Measurements from ENCODE around the gene ARL2BP. TPM values are rescaled to one million over a fixed set of nuclear protein-coding genes. Genes with fewer than 3 reads are reported as not detected.
A peak's percentile ranks its signal among the peaks of the same experiment; 100 is the strongest.
"Not testable (repeated sequence)": the region's sequence is repeated elsewhere in the genome, so short reads cannot be mapped to it uniquely, and the experiment has no call there.

The ARL2BP gene
- 85.8 and 88.4 TPM in 2 replicates for total RNA-seq

- TF ChIP-seq CTCF (IDR thresholded peaks at IDR 0.05; ENCODE audit: extremely low read depth, low read depth, low read length): no peak
- Histone ChIP-seq H3K4me1 (ENCODE audit: insufficient read depth, low read length) (peaks cover 11% of the 10 kb centered on the region), H3K4me2 (ENCODE audit: insufficient read depth, low read length) (peak within 1 kb of the TSS; percentile 92), H2AFZ (ENCODE audit: low read length) (peak within 1 kb of the TSS; percentile 88), H3K27me3 (ENCODE audit: insufficient read depth, low read length) (no peaks in the 10 kb centered on the region), H3K9me3 (ENCODE audit: low read depth, low read length) (no peaks in the 10 kb centered on the region), H3K79me2 (ENCODE audit: insufficient read depth, low read length) (peaks cover 19% of the 10 kb centered on the region), H4K20me1 (ENCODE audit: insufficient read depth, low read length) (no peaks in the 10 kb centered on the region), H3K27ac (ENCODE audit: low read depth, low read length) (peak within 1 kb of the TSS; percentile 88), H3K36me3 (ENCODE audit: insufficient read depth, low read length) (peaks cover 35% of the 10 kb centered on the region), H3K4me3 (ENCODE audit: insufficient read depth, low read length) (peak within 1 kb of the TSS; percentile 93)
- peak; percentile 99 for DNase-seq (ENCODE audit: insufficient read length, low spot score, missing footprints)
Observed at GRCh38 chr16:57244767-57245471, at the start of gene ARL2BP. TSS of gene ARL2BP (plus strand) at chr16:57245259. CDS start at chr16:57245368, 109 bp downstream.

GRCh38 chr16:57196286-57196685, 48.8 kb upstream of the ARL2BP start:
- Histone ChIP-seq H3K4me2 (ENCODE audit: insufficient read depth, low read length) (peak overlapping the region; percentile 19), H3K4me3 (ENCODE audit: insufficient read depth, low read length) (no peak overlapping the region), H3K36me3 (ENCODE audit: insufficient read depth, low read length) (no peaks in the 10 kb centered on the region), H3K9me3 (ENCODE audit: low read depth, low read length) (no peaks in the 10 kb centered on the region), H4K20me1 (ENCODE audit: insufficient read depth, low read length) (peaks cover 2% of the 10 kb centered on the region), H3K4me1 (ENCODE audit: insufficient read depth, low read length) (peaks cover 57% of the 10 kb centered on the region), H3K27me3 (ENCODE audit: insufficient read depth, low read length) (no peaks in the 10 kb centered on the region), H2AFZ (ENCODE audit: low read length) (no peak overlapping the region), H3K27ac (ENCODE audit: low read depth, low read length) (peak overlapping the region; percentile 48), H3K79me2 (ENCODE audit: insufficient read depth, low read length) (peaks cover 71% of the 10 kb centered on the region)
- no peak for TF ChIP-seq CTCF (IDR thresholded peaks at IDR 0.05; ENCODE audit: extremely low read depth, low read depth, low read length)
- DNase-seq (ENCODE audit: insufficient read length, low spot score, missing footprints): no peak

- Histone ChIP-seq H3K4me2 (ENCODE audit: insufficient read depth, low read length) (no peak overlapping the region), H3K9me3 (ENCODE audit: low read depth, low read length) (no peaks in the 10 kb centered on the region), H3K36me3 (ENCODE audit: insufficient read depth, low read length) (no peaks in the 10 kb centered on the region), H3K4me1 (ENCODE audit: insufficient read depth, low read length) (peaks cover 53% of the 10 kb centered on the region), H3K27me3 (ENCODE audit: insufficient read depth, low read length) (no peaks in the 10 kb centered on the region), H4K20me1 (ENCODE audit: insufficient read depth, low read length) (peaks cover 2% of the 10 kb centered on the region), H3K27ac (ENCODE audit: low read depth, low read length) (peak overlapping the region; percentile 48), H3K4me3 (ENCODE audit: insufficient read depth, low read length) (no peak overlapping the region), H2AFZ (ENCODE audit: low read length) (no peak overlapping the region), H3K79me2 (ENCODE audit: insufficient read depth, low read length) (peaks cover 68% of the 10 kb centered on the region)
- no peak for DNase-seq (ENCODE audit: insufficient read length, low spot score, missing footprints)
- no peak for TF ChIP-seq CTCF (IDR thresholded peaks at IDR 0.05; ENCODE audit: extremely low read depth, low read depth, low read length)
Observed at GRCh38 chr16:57196753-57197152, 48.3 kb upstream of the ARL2BP start.

- not testable (repeated sequence) for H2AFZ ChIP-seq (ENCODE audit: low read length)
Observed at GRCh38 chr16:57200321-57200720, 44.7 kb upstream of the ARL2BP start.

GRCh38 chr16:57200926-57201325, 44.1 kb upstream of the ARL2BP start:
- not testable (repeated sequence) for H4K20me1 ChIP-seq (ENCODE audit: insufficient read depth, low read length); H3K4me3 ChIP-seq (ENCODE audit: insufficient read depth, low read length); H3K4me2 ChIP-seq (ENCODE audit: insufficient read depth, low read length); H3K9me3 ChIP-seq (ENCODE audit: low read depth, low read length); DNase-seq (ENCODE audit: insufficient read length, low spot score, missing footprints); H3K27ac ChIP-seq (ENCODE audit: low read depth, low read length); H2AFZ ChIP-seq (ENCODE audit: low read length); H3K27me3 ChIP-seq (ENCODE audit: insufficient read depth, low read length)
- Histone ChIP-seq H3K36me3 (ENCODE audit: insufficient read depth, low read length) (peaks cover 17% of the 10 kb centered on the region), H3K79me2 (ENCODE audit: insufficient read depth, low read length) (peaks cover 66% of the 10 kb centered on the region), H3K4me1 (ENCODE audit: insufficient read depth, low read length) (peaks cover 16% of the 10 kb centered on the region)

More at GRCh38 chr16:57200321-57200720, 44.7 kb upstream of the ARL2BP start:
- Histone ChIP-seq H3K79me2 (ENCODE audit: insufficient read depth, low read length) (peaks cover 69% of the 10 kb centered on the region), H3K4me1 (ENCODE audit: insufficient read depth, low read length) (peaks cover 18% of the 10 kb centered on the region), H3K36me3 (ENCODE audit: insufficient read depth, low read length) (peaks cover 11% of the 10 kb centered on the region)
- not testable (repeated sequence) for H3K9me3 ChIP-seq (ENCODE audit: low read depth, low read length); H3K27ac ChIP-seq (ENCODE audit: low read depth, low read length); H3K4me3 ChIP-seq (ENCODE audit: insufficient read depth, low read length); H4K20me1 ChIP-seq (ENCODE audit: insufficient read depth, low read length); H3K4me2 ChIP-seq (ENCODE audit: insufficient read depth, low read length); DNase-seq (ENCODE audit: insufficient read length, low spot score, missing footprints); H3K27me3 ChIP-seq (ENCODE audit: insufficient read depth, low read length)
